GM23248 (cell line): ENCODE measurements around the gene FBXL22. TPM values are rescaled to one million over a fixed set of nuclear protein-coding genes. Genes with fewer than 3 reads are reported as not detected.

Experiments
- DNase-seq: peaks from one replicate; pipeline ENCODE4 v3.0.0-alpha.2; 2015
- H2AFZ ChIP-seq: fragments of 200-600 bp; sonication (generic); 2 replicates; pipeline ENCODE4 v1.6.1; 2016; ENCODE audit warnings: antibody characterized with exemption
- H3F3A ChIP-seq: fragments of 200-600 bp; sonication (generic); 2 replicates; pipeline ENCODE4 v1.6.1; 2016; ENCODE audit warnings: mild to moderate bottlenecking, antibody characterized with exemption, mixed run types; ENCODE audit not compliant: insufficient read depth
- H3K27ac ChIP-seq: fragments of 200-600 bp; sonication (generic); 2 replicates; pipeline ENCODE4 v1.5.1; 2016; ENCODE audit warnings: mild to moderate bottlenecking
- H3K27me3 ChIP-seq: fragments of 200-600 bp; sonication (generic); replicated peaks from 2 replicates; pipeline ENCODE4 v1.6.1; 2016; ENCODE audit warnings: mild to moderate bottlenecking; ENCODE audit not compliant: insufficient read depth
- H3K36me3 ChIP-seq: fragments of 200-600 bp; sonication (generic); 2 replicates; pipeline ENCODE4 v1.6.1; 2016; ENCODE audit warnings: low read depth, mild to moderate bottlenecking
- H3K4me1 ChIP-seq: fragments of 200-600 bp; sonication (generic); 2 replicates; pipeline ENCODE4 v1.6.1; 2016; ENCODE audit warnings: mild to moderate bottlenecking; ENCODE audit not compliant: insufficient read depth
- H3K4me2 ChIP-seq: fragments of 200-600 bp; sonication (generic); one replicate; pipeline ENCODE4 v1.6.1; 2016; ENCODE audit warnings: mild to moderate bottlenecking; ENCODE audit not compliant: unreplicated experiment
- H3K4me3 ChIP-seq: fragments of 200-600 bp; sonication (generic); 2 replicates; pipeline ENCODE4 v1.5.1; 2016; ENCODE audit warnings: mild to moderate bottlenecking
- H3K79me2 ChIP-seq: fragments of 200-600 bp; sonication (generic); 2 replicates; pipeline ENCODE4 v1.6.1; 2016; ENCODE audit warnings: mild to moderate bottlenecking; ENCODE audit not compliant: insufficient read depth
- H3K9ac ChIP-seq: fragments of 200-600 bp; sonication (generic); 2 replicates; pipeline ENCODE4 v1.6.1; 2016; ENCODE audit warnings: mild to moderate bottlenecking
- H3K9me2 ChIP-seq: fragments of 200-600 bp; sonication (generic); 2 replicates; pipeline ENCODE4 v1.6.1; 2016; ENCODE audit warnings: mixed run types, mild to moderate bottlenecking, moderate library complexity; ENCODE audit not compliant: insufficient read depth
- H3K9me3 ChIP-seq: fragments of 200-600 bp; sonication (generic); one replicate; pipeline ENCODE4 v1.6.1; 2017; ENCODE audit warnings: low read depth
- H4K20me1 ChIP-seq: fragments of 200-600 bp; sonication (generic); 2 replicates; pipeline ENCODE4 v1.6.0; 2016; ENCODE audit not compliant: insufficient read depth
- EZH2 ChIP-seq: fragments of 200-600 bp; sonication (generic); IDR thresholded peaks from 2 replicates; pipeline ENCODE4 v1.6.1; 2018; ENCODE audit warnings: antibody characterized with exemption, mild to moderate bottlenecking; ENCODE audit not compliant: insufficient read depth, poor library complexity, severe bottlenecking
- EZH2phosphoT487 ChIP-seq: fragments of 200-600 bp; sonication (generic); IDR thresholded peaks from 2 replicates; pipeline ENCODE4 v1.6.1; 2018; ENCODE audit warnings: antibody characterized with exemption, moderate library complexity, mild to moderate bottlenecking, low read depth; ENCODE audit not compliant: insufficient read depth
- WGBS, 2 experiments: methylation state at CpG; one replicate each; pipeline ENCODE4 v1.1.6; 2015 to 2017; ENCODE audit warnings: low lambda C conversion rate in 2 of 2, low coverage in 1 of 2; ENCODE audit errors: missing lambda C conversion rate in 2 of 2; 5-methylcytosine and 5-hydroxymethylcytosine counted together
- in situ Hi-C: fragments of 300-500 bp; cut with MboI; formaldehyde crosslinking; loops from 2 replicates; pipeline ENCODE4 v1.15.0; 2020
- polyA plus RNA-seq: library from polyadenylated mRNA; unstranded; fragments of >200 nt; fragmentation: Nextera tagmentation; extraction: Ambion mirVana; gene quantifications from 2 replicates; pipeline ENCODE4 v1.2.1, GENCODE V29; 2016
- total RNA-seq: library from RNA; depleted of rRNA; stranded (reverse); fragments of >200 nt; shearing (Covaris generic); gene quantifications from 2 replicates; pipeline ENCODE4 v1.2.3, GENCODE V29; 2014

The FBXL22 gene
- total and polyA plus RNA-seq, 2 experiments from 2014 or later = 0.32 to 1.4 TPM

DNA sequence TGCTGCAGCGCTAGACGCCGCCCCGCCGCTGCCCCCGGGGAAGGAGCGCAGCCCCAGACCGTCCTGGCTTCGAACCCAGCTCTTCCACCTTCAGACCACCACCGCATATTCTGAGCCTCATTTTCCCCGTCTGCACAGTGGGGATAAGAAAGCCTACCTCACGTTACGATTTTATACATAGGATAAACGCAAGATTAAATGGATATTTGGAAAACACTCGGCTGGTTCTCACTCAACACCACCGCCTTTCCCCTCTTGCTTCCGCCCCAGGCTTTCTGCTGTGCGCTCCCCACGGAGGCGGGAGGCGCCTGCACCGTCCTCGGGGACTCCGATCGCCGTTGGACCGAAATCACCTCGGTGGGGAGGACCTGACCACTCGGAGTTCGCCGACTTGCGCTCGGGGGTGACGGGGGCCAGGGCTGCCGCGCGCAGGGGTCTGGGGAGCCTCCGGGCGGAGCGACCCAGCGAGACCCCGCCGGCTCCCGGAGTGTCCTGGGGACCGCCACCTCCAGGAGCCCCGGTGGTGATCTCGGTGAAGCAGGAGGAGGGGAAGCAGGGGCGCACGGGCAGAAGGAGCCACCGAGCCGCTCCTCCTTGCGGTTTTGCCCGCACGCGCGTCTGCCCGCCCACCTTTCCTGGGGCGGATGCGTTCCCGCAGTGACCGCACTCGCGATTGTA lies 4.0 kb downstream of the FBXL22 start:
- DNase-seq = peak; percentile 70
- Histone ChIP-seq H3K27ac (peak overlapping the region; percentile 73), H3K36me3 (no peaks in the 10 kb centered on the region), H3K9me3 (no peaks in the 10 kb centered on the region), H3K4me3 (peak overlapping the region; percentile 91), H3K27me3 (no peaks in the 10 kb centered on the region), H3F3A (peaks cover 5% of the 10 kb centered on the region; the same call in 1 of the 2 replicates), H4K20me1 (no peaks in the 10 kb centered on the region), H3K9me2 (no peaks in the 10 kb centered on the region), H3K4me1 (peaks cover 23% of the 10 kb centered on the region), H2AFZ (peak overlapping the region; percentile 85), H3K9ac (peak overlapping the region; percentile 87), H3K4me2 (peak overlapping the region; percentile 91), H3K79me2 (no peaks in the 10 kb centered on the region)
- in situ Hi-C loops = no loop called here
- TF ChIP-seq EZH2 (no peak), EZH2phosphoT487 (no peak)
- WGBS, 2 experiments = 1 to 2% methylated on average over 55 to 63 of the region's 63 CpGs

- in situ Hi-C loops = no loop called here
- peaks cover 5% of the 10 kb centered on the region; the same call in 1 of the 2 replicates for H3F3A ChIP-seq
- H3K4me3 ChIP-seq = peak overlapping the region; percentile 91
- H3K9me3 ChIP-seq = no peaks in the 10 kb centered on the region
- no peaks in the 10 kb centered on the region for H3K79me2 ChIP-seq
- H2AFZ ChIP-seq = peak overlapping the region; percentile 85
- no peaks in the 10 kb centered on the region for H3K36me3 ChIP-seq
- peak overlapping the region; percentile 87 for H3K9ac ChIP-seq
- peak overlapping the region; percentile 91 for H3K4me2 ChIP-seq
- H4K20me1 ChIP-seq = no peaks in the 10 kb centered on the region
- no peaks in the 10 kb centered on the region for H3K27me3 ChIP-seq
- peaks cover 19% of the 10 kb centered on the region for H3K4me1 ChIP-seq
- WGBS, 2 experiments = 10 to 20% methylated on average over 9 of the region's 9 CpGs
- no peaks in the 10 kb centered on the region for H3K9me2 ChIP-seq
- TF ChIP-seq EZH2 (no peak), EZH2phosphoT487 (no peak)
- DNase-seq = no peak
- H3K27ac ChIP-seq = peak overlapping the region; percentile 73
Observed at GRCh38 chr15:63601704-63602185, 4.6 kb downstream of the FBXL22 start.

- Histone ChIP-seq H4K20me1 (no peaks in the 10 kb centered on the region), H2AFZ (no peak overlapping the region), H3K27me3 (no peaks in the 10 kb centered on the region), H3K4me3 (no peak overlapping the region), H3K9me3 (no peaks in the 10 kb centered on the region), H3K4me1 (peaks cover 11% of the 10 kb centered on the region), H3F3A (peaks cover 5% of the 10 kb centered on the region; the same call in 1 of the 2 replicates), H3K9me2 (no peaks in the 10 kb centered on the region), H3K4me2 (no peak overlapping the region), H3K27ac (no peak overlapping the region), H3K9ac (no peak overlapping the region), H3K36me3 (no peaks in the 10 kb centered on the region), H3K79me2 (no peaks in the 10 kb centered on the region)
- TF ChIP-seq EZH2 = no peak
- in situ Hi-C loops = no loop called here
- 54 to 58% methylated on average over 3 of the region's 3 CpGs for WGBS, 2 experiments
- DNase-seq = no peak
Observed at GRCh38 chr15:63602595-63602994, 5.4 kb downstream of the FBXL22 start.

- H3K27me3 ChIP-seq = no peaks in the 10 kb centered on the region
- no peaks in the 10 kb centered on the region for H4K20me1 ChIP-seq
- no peak overlapping the region for H3K4me2 ChIP-seq
- H3K4me3 ChIP-seq = no peak overlapping the region
- TF ChIP-seq EZH2phosphoT487 (no peak), EZH2 (no peak)
- H3K9me3 ChIP-seq = no peaks in the 10 kb centered on the region
- H3K9ac ChIP-seq = no peak overlapping the region
- H2AFZ ChIP-seq = no peak overlapping the region
- H3K27ac ChIP-seq = no peak overlapping the region
- no peaks in the 10 kb centered on the region for H3K9me2 ChIP-seq
- H3F3A ChIP-seq = peaks cover 5% of the 10 kb centered on the region; the same call in 1 of the 2 replicates
- WGBS, 2 experiments = 93 to 98% methylated on average over 4 of the region's 4 CpGs
- DNase-seq = no peak
- no peaks in the 10 kb centered on the region for H3K79me2 ChIP-seq
- in situ Hi-C loops = no loop called here
- peaks cover 4% of the 10 kb centered on the region; the same call in 1 of the 2 replicates for H3K36me3 ChIP-seq
- H3K4me1 ChIP-seq = peaks cover 11% of the 10 kb centered on the region
Observed at GRCh38 chr15:63603516-63603915, 6.3 kb downstream of the FBXL22 start.
